Choroid plexus epithelial cell (primary cell): ENCODE data around the gene EDARADD.

Experiments
- DNase-seq: peaks from one replicate; pipeline ENCODE4 v3.0.0-alpha.2; 2010; ENCODE audit warnings: low read depth
- H3K4me3 ChIP-seq: 2 replicates; pipeline ENCODE4 v1.5.1; 2011; ENCODE audit warnings: low read depth, mild to moderate bottlenecking, control low read depth, low read length, moderate library complexity
- TF ChIP-seq, protein P1 (sequence below): conservative IDR thresholded peaks from 2 replicates; pipeline ENCODE4 v1.5.1; 2011; ENCODE audit warnings: low read depth, mild to moderate bottlenecking, control low read depth, inconsistent platforms, low read length, moderate library complexity

The EDARADD gene

DNA sequence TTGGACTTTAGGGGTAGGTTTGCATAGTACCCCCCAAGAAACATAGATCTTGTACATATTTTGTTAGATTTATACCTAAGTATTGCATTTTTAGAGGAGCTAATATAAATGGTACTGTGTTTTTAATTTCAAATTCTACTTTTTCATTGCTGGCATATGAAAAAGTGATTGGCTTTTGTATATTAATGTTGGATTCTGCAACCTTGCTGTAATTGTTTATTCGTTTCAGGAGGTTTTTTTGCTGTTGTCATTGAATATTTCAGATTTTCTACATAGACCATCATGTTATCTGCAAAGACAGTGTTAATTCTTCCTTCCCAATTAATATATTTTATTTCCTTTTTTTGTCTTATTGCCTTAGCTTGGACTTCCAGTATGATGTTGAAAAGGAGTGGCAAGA is 23.0 kb upstream of the EDARADD start:
- no peak overlapping the region for H3K4me3 ChIP-seq
- TF ChIP-seq, protein P1, sequence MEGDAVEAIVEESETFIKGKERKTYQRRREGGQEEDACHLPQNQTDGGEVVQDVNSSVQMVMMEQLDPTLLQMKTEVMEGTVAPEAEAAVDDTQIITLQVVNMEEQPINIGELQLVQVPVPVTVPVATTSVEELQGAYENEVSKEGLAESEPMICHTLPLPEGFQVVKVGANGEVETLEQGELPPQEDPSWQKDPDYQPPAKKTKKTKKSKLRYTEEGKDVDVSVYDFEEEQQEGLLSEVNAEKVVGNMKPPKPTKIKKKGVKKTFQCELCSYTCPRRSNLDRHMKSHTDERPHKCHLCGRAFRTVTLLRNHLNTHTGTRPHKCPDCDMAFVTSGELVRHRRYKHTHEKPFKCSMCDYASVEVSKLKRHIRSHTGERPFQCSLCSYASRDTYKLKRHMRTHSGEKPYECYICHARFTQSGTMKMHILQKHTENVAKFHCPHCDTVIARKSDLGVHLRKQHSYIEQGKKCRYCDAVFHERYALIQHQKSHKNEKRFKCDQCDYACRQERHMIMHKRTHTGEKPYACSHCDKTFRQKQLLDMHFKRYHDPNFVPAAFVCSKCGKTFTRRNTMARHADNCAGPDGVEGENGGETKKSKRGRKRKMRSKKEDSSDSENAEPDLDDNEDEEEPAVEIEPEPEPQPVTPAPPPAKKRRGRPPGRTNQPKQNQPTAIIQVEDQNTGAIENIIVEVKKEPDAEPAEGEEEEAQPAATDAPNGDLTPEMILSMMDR = no peak
- no peak for DNase-seq

DNA sequence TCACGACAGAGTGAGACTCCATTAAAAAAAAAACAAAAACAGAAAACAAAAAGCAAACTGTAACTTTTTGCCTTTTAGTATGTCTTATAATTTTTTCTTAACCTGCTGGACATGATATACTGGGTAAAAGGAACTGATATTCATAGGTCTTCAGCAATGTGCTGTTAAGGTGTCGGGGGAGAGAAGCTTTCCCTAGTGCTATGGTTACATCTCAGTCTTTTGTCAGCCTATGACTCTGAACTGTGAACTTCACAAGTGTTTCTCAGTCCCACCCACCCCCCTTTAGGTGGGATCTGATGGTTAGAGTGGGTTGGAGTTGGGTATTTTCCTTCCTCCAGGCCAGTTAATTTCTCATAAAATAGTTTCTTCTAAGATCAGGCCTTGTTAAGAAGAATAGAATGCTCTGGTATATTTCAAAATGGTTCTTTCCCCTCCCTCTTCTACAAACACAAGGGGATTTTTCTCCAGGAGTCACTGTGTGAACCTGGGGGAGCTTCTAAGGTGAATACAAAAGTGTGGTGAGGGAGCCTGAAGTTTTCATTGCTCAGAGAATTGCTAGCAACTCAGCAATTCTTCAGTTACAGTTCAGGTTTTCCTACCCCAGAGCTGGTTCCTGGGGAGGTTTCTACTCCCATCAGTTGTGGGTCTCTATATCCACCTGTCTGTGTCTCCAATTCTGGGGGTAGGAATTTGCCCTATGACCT is 16.1 kb upstream of the EDARADD start:
- no peak overlapping the region for H3K4me3 ChIP-seq
- TF ChIP-seq, protein P1 = no peak
- no peak for DNase-seq

DNA sequence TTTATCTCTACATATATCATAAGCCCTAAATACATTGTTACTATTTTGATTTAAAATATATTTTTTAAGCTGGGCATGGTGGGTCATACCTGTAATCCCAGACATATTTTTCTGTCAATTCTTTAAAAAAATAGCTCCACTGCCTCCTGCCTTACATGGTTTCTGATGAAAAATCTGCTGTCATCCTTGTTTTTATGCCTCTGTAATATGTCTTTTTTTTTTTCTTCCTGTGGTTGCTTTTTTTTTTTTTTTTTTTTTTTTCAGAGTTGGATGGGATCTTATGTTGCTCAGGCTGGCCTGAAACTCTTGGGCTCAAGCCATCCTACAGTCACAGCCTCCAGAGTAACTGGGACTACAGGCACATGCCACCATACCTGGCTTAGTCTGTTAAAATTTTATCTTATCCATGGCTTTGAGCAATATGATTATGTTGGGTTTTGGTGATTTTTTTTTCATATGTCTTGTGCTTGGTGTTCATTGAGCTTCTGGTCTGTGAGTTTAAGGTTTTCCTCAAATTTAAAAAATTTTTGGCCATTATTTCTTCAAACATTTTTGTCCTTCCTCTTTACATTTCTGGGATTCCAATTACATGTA is 12.4 kb upstream of the EDARADD start:
- TF ChIP-seq, protein P1 = no peak
- DNase-seq = no peak
- no peak overlapping the region for H3K4me3 ChIP-seq

DNA sequence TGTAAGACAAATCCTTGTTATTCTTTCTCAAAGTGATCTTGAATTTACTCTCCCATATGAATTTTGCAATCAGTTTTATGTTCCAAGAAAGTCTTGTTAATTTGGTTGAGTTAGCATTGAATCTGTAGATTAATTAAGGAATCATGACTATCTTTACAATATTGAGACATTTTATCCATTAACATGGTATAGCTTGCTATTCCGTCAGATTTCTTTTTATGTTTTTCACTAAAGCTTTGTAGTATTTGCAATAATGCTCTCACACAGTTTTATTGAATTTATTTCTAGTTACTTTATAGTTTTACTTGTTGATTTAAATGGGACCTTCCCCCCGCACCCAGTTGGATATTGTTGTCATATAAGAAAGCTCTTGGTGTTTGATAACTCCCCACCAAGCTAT is 5.8 kb upstream of the EDARADD start:
- TF ChIP-seq, protein P1 = no peak
- no peak for DNase-seq
- no peak overlapping the region for H3K4me3 ChIP-seq

DNA sequence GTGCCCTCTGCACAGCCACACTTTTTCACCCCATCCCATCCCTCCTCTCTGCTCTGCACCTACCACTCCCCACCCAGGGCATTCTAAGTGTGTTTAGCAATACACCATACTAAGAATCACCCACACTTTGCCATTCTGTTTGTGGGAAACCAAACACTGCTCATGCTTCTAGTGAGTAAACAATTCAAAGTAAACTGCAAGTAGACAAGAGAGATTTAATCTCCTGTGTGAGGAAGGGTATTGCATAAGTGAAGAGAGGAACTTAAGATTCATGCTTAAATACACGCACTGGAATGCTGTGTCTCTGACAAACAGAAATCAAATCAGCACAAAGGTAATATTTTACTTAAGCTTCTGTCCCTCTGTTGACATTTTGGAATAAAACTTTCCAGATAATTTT is 4.8 kb upstream of the EDARADD start:
- no peak overlapping the region for H3K4me3 ChIP-seq
- DNase-seq = no peak
- TF ChIP-seq, protein P1 = no peak

DNA sequence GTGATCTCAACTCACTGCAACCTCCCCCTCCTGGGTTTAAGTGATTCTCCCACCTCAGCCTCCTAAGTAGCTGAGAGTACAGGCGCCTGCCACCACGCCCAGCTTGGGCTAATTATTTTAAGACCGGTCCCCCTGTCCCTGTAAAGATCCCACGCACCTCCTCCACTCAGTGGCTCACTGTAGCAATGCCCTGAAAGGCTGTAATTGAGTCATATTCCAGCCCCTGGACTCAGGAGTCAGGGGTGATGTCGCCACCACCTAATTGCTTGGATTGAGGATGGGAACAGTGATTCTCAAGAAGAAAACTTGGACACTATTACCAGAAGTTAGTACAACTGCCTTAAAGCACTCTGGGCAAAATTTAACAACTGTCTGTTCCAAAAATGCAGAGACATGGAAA is 3.1 kb upstream of the EDARADD start:
- no peak for DNase-seq
- no peak overlapping the region for H3K4me3 ChIP-seq
- TF ChIP-seq, protein P1 = no peak

DNA sequence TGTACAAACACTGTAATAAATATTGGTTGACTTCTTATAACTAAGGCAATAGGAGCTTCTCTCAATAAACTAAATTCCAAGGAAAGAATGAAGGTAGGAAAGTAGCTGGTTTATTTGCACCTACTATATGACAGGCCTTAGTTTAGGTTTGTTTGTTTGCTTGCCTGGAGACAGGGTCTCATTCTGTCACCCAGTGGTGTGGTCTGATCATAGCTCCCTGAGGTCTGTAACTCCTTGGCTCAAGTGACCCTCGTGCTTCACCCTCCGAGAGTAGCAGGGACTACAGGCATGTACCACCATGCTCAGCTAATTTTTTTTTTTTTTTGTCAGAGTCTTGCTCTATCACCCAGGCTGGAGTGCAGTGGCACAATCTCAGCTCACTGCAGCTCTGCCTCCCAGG is 1.9 kb upstream of the EDARADD start:
- DNase-seq = no peak
- TF ChIP-seq, protein P1 = no peak

More for the DNA sequence above, 1.9 kb upstream of the EDARADD start:
- no peak overlapping the region for H3K4me3 ChIP-seq
